SK-N-SH (cell line): ENCODE data around the gene RASAL3. TPM values are rescaled to one million over a fixed set of nuclear protein-coding genes. Genes with fewer than 3 reads are reported as not detected.

Experiments
- CTCF ChIA-PET: fragments of 300-600, 350-600 bp; formaldehyde crosslinking; extraction: SDS; loops from one replicate; lab custom pipeline; 2021; lab: Yijun Ruan, JAX
- POLR2A ChIA-PET: fragments of 350-600 bp; sonication (Branson Sonifier 250); formaldehyde crosslinking; extraction: SDS; loops from one replicate; lab custom pipeline; 2020; ENCODE audit warnings: antibody characterized with exemption, inconsistent platforms; lab: Yijun Ruan, JAX
- DNase-seq: peaks from one replicate; pipeline ENCODE4 v3.0.0; 2012
- H2AFZ ChIP-seq: fragments of 200-600 bp; sonication (generic); 2 replicates; pipeline ENCODE4 v1.8.1; 2016; ENCODE audit warnings: antibody characterized with exemption, mild to moderate bottlenecking, low read depth
- H3F3A ChIP-seq: fragments of 200-600 bp; sonication (generic); replicated peaks from 2 replicates; pipeline ENCODE3; 2016; ENCODE audit warnings: antibody characterized with exemption, mild to moderate bottlenecking; ENCODE audit not compliant: insufficient read depth
- H3K27ac ChIP-seq, 2 experiments: fragments of 200-500 bp in 1 of 2; fragments of 200-600 bp in 1 of 2; sonication (Bioruptor generic) in 1 of 2; sonication (generic), shearing (Covaris generic) in 1 of 2; 2 replicates each; pipeline versions ENCODE4 v1.5.1 to v1.6.1; 2014 to 2016; ENCODE audit warnings: low read depth in 2 of 2, inconsistent platforms in 1 of 2, low read length in 1 of 2, mild to moderate bottlenecking in 1 of 2, mixed read lengths in 1 of 2
- H3K27me3 ChIP-seq: fragments of 200-600 bp; sonication (generic), shearing (Covaris generic); 2 replicates; pipeline ENCODE4 v1.6.1; 2016; ENCODE audit warnings: mixed run types; ENCODE audit not compliant: insufficient read depth
- H3K36me3 ChIP-seq, 2 experiments: fragments of 200-500 bp in 1 of 2; fragments of 200-600 bp in 1 of 2; sonication (Bioruptor generic) in 1 of 2; sonication (generic) in 1 of 2; replicated peaks in 1 of 2; 2 replicates each; pipeline versions ENCODE3 to v1.5.1; 2014 to 2016; ENCODE audit warnings: low read length in 1 of 2, mild to moderate bottlenecking in 1 of 2; ENCODE audit not compliant: insufficient read depth in 2 of 2, control insufficient read depth in 1 of 2
- H3K4me1 ChIP-seq, 2 experiments: fragments of 200-500 bp in 1 of 2; fragments of 200-600 bp in 1 of 2; sonication (Bioruptor generic) in 1 of 2; sonication (generic), shearing (Covaris generic) in 1 of 2; 2 replicates each; pipeline versions ENCODE4 v1.5.1 to v1.6.1; 2014 to 2016; ENCODE audit warnings: low read depth in 1 of 2, low read length in 1 of 2, mixed run types in 1 of 2; ENCODE audit not compliant: insufficient read depth in 2 of 2, control insufficient read depth in 1 of 2
- H3K4me2 ChIP-seq: fragments of 200-600 bp; sonication (generic), shearing (Covaris generic); 2 replicates; pipeline ENCODE4 v1.6.1; 2017; ENCODE audit warnings: mixed run types
- H3K4me3 ChIP-seq, 2 experiments: fragments of 200-500 bp in 1 of 2; fragments of 200-600 bp in 1 of 2; sonication (Bioruptor generic) in 1 of 2; sonication (generic), shearing (Covaris generic) in 1 of 2; 2 replicates each; pipeline versions ENCODE4 v1.5.1 to v1.8.1; 2014 to 2016; ENCODE audit warnings: low read depth in 2 of 2, inconsistent platforms in 1 of 2, low read length in 1 of 2, mild to moderate bottlenecking in 1 of 2, mixed read lengths in 1 of 2, moderate library complexity in 1 of 2
- H3K79me2 ChIP-seq: fragments of 200-600 bp; sonication (generic); 2 replicates; pipeline ENCODE4 v1.8.1; 2017; ENCODE audit warnings: mild to moderate bottlenecking; ENCODE audit not compliant: insufficient read depth
- H3K9ac ChIP-seq: fragments of 200-600 bp; sonication (generic); 2 replicates; pipeline ENCODE4 v1.6.1; 2017; ENCODE audit warnings: mixed run types
- H3K9me2 ChIP-seq: fragments of 200-600 bp; sonication (generic); 2 replicates; pipeline ENCODE4 v1.6.1; 2017; ENCODE audit warnings: mixed run types
- H3K9me3 ChIP-seq: fragments of 200-600 bp; sonication (generic); 2 replicates; pipeline ENCODE4 v1.6.1; 2017; ENCODE audit warnings: mixed run types, mild to moderate bottlenecking, moderate library complexity
- H4K20me1 ChIP-seq: fragments of 200-600 bp; sonication (generic); 2 replicates; pipeline ENCODE4 v1.6.1; 2017; ENCODE audit warnings: mild to moderate bottlenecking, mixed run types; ENCODE audit not compliant: insufficient read depth
- CHD2 ChIP-seq: fragments of 150-350 bp; IDR thresholded peaks from 2 replicates; pipeline ENCODE4 v1.6.1; 2018; ENCODE audit warnings: low read length; ENCODE audit not compliant: partially characterized antibody
- EP300 ChIP-seq, 2 experiments: IDR thresholded peaks; 2 replicates each; pipeline versions ENCODE4 v1.4.0 to v1.6.1; 2012; ENCODE audit warnings: borderline replicate concordance in 1 of 2, low read depth in 1 of 2, low read length in 1 of 2
- FOXJ3 ChIP-seq: sonication (generic); formaldehyde crosslinking; IDR thresholded peaks from 2 replicates; pipeline ENCODE4 v1.5.1; 2020; ENCODE audit warnings: mild to moderate bottlenecking, missing genetic modification reagents
- GATA2 ChIP-seq: sonication (generic); formaldehyde crosslinking; IDR thresholded peaks from 2 replicates; pipeline ENCODE4 v1.5.0; 2020; ENCODE audit warnings: mild to moderate bottlenecking, missing genetic modification reagents
- JUND ChIP-seq: IDR thresholded peaks from 2 replicates; pipeline ENCODE4 v1.4.0; 2012
- MXI1 ChIP-seq: IDR thresholded peaks from 2 replicates; pipeline ENCODE4 v1.6.1; 2012; ENCODE audit warnings: mild to moderate bottlenecking, low read depth, low read length, improper control_type of control experiment
- SIN3A ChIP-seq: IDR thresholded peaks from 2 replicates; pipeline ENCODE4 v1.6.1; 2012; ENCODE audit warnings: low read depth, mild to moderate bottlenecking, low read length, moderate library complexity, borderline replicate concordance
- SMC3 ChIP-seq: IDR thresholded peaks from 2 replicates; pipeline ENCODE4 v1.6.1; 2012; ENCODE audit warnings: low read depth, low read length, improper control_type of control experiment
- TAF1 ChIP-seq: IDR thresholded peaks from 2 replicates; pipeline ENCODE4 v1.6.1; 2012; ENCODE audit warnings: low read depth, mild to moderate bottlenecking, low read length, moderate library complexity, borderline replicate concordance
- TEAD4 ChIP-seq: IDR thresholded peaks from 2 replicates; pipeline ENCODE4 v1.4.0; 2012; ENCODE audit warnings: mild to moderate bottlenecking, borderline replicate concordance; ENCODE audit not compliant: insufficient read depth
- YY1 ChIP-seq: IDR thresholded peaks from 2 replicates; pipeline ENCODE4 v1.4.0; 2012; ENCODE audit warnings: low read depth, mild to moderate bottlenecking
- WGBS: methylation state at CpG from one replicate; pipeline ENCODE4 v1.1.6; 2017; ENCODE audit warnings: low lambda C conversion rate; 5-methylcytosine and 5-hydroxymethylcytosine counted together
- polyA plus RNA-seq, 3 experiments: library from polyadenylated mRNA; depleted of rRNA; stranded (reverse); fragments of >200 nt; gene quantifications; 2 replicates each; pipeline ENCODE4 v1.2.3, GENCODE V29; 2012
- TF ChIP-seq, protein P1 (sequence below): IDR thresholded peaks from 2 replicates; pipeline ENCODE4 v1.6.1; 2012; ENCODE audit warnings: mild to moderate bottlenecking, low read depth, low read length, moderate library complexity
- TF ChIP-seq, protein P2 (sequence below): fragments of 150-350 bp; IDR thresholded peaks from 2 replicates; pipeline ENCODE4 v1.6.1; 2016; ENCODE audit warnings: mild to moderate bottlenecking, low read depth, low read length
- TF ChIP-seq, protein P3 (sequence below): IDR thresholded peaks from 2 replicates; pipeline ENCODE4 v1.4.0; 2012; ENCODE audit warnings: low read depth, borderline replicate concordance
- TF ChIP-seq, protein P4 (sequence below): fragments of 200-600 bp; sonication (generic); IDR thresholded peaks from 2 replicates; pipeline ENCODE4 v1.6.1; 2017; ENCODE audit warnings: antibody characterized with exemption, mild to moderate bottlenecking, moderate library complexity

RASAL3 gene
- polyA plus RNA-seq, 1 of the 3 experiments (the other 2 are of a cell fraction) = 0.02 TPM

DNA sequence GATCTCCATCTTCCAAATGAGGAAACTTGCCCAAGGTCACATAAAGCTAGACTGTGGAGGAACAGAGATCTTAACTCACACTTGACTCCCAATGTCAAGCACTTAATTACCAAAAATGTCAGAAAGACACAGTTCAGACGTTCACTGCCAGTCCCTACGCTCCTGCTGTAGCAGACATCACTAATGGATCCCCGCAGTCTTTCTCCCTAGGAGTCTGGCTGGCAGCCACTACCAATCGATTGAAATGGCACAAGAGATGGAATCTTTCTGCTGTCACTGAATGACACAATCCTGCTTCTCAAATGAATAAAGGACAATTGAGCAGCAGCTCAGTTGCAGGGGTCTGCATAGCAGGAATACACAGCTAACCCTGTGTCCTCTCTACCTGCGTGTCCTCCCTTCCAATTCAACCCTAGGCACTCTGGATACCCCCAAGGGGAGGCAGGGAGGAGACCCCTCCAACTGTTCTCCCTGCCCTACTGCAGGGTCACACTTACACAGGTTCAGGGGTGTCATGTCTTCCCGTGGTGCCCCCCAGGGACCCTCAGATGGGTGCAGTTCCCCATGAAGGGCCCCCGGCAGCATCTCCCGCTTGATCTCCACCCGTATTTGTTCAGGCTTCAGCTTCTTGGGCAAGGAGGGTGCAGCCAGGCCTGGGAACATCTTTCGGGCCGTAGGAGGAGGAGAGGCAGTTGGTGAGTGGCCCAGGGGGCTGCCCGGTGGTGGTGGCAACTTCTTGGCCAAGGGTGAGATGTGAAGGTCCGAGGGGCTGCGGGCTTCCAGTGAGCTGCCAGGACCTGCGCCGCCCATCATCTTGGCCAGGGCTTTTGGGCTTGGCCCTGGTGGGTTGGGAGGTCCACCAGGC is 37.6 kb downstream of the RASAL3 start (continued):
- TF ChIP-seq, protein P1, sequence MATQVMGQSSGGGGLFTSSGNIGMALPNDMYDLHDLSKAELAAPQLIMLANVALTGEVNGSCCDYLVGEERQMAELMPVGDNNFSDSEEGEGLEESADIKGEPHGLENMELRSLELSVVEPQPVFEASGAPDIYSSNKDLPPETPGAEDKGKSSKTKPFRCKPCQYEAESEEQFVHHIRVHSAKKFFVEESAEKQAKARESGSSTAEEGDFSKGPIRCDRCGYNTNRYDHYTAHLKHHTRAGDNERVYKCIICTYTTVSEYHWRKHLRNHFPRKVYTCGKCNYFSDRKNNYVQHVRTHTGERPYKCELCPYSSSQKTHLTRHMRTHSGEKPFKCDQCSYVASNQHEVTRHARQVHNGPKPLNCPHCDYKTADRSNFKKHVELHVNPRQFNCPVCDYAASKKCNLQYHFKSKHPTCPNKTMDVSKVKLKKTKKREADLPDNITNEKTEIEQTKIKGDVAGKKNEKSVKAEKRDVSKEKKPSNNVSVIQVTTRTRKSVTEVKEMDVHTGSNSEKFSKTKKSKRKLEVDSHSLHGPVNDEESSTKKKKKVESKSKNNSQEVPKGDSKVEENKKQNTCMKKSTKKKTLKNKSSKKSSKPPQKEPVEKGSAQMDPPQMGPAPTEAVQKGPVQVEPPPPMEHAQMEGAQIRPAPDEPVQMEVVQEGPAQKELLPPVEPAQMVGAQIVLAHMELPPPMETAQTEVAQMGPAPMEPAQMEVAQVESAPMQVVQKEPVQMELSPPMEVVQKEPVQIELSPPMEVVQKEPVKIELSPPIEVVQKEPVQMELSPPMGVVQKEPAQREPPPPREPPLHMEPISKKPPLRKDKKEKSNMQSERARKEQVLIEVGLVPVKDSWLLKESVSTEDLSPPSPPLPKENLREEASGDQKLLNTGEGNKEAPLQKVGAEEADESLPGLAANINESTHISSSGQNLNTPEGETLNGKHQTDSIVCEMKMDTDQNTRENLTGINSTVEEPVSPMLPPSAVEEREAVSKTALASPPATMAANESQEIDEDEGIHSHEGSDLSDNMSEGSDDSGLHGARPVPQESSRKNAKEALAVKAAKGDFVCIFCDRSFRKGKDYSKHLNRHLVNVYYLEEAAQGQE = no peak
- TF ChIP-seq SMC3 (no peak), GATA2 (CRISPR knock-in tag) (no peak), CHD2 (no peak), EP300 (IDR thresholded peaks at IDR 0.05; ENCODE audit: borderline replicate concordance in 1 of 2, low read depth in 1 of 2, low read length in 1 of 2) (no peak), TAF1 (no peak), MXI1 (no peak)
- TF ChIP-seq, all 33 proteins: peak for 0

DNA sequence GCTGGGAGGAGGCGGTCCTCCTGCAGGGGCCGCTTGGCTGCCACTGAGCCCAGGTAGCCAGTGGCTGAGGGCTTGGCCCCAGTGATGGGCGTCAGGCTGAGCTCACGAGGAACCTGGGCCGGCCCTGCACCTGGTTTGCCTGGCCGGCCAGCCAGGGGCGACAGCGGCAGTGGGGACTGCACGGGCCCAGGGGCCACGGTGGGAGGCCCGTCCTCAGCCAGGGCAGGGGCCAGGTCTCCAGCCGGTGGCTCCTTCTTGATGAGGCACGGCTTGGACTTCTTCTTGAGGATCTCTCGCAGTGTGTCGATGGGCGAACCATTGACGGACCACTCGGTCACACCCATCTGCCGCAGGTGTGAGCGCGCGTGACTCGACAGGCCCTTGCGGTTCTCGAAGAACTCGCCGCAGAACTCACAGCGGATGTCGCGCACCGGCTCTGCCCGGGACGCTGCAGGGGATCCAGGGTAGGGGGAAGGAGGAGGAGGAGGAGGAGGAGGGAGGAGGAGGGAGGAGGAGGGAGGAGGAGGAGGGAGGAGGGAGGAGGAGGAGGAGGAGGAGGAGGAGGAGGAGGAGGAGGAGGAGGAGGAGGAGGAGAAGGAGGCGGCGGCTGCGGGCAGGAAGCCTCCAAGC is 38.9 kb downstream of the RASAL3 start:
- peaks cover 4% of the 10 kb centered on the region for H3F3A ChIP-seq
- H3K27ac ChIP-seq = no peak overlapping the region; a peak in 1 of 4 replicates
- H3K79me2 ChIP-seq = peaks cover 24% of the 10 kb centered on the region
- WGBS = 98% methylated on average over 30 of the region's 36 CpGs
- ChIA-PET CTCF (no interaction called here), POLR2A (no interaction called here)
- peaks cover 36 to 71% of the 10 kb centered on the region in 2 experiments for H3K36me3 ChIP-seq
- no peaks in the 10 kb centered on the region for H3K9me3 ChIP-seq
- no peaks in the 10 kb centered on the region for H3K27me3 ChIP-seq
- no peak overlapping the region for H3K4me3 ChIP-seq
- no peak overlapping the region for H3K9ac ChIP-seq
- DNase-seq = no peak
- peaks cover 10% of the 10 kb centered on the region; the same call in 1 of the 2 replicates for H4K20me1 ChIP-seq
- H3K9me2 ChIP-seq = no peaks in the 10 kb centered on the region
- H2AFZ ChIP-seq = no peak overlapping the region
- peaks cover 0 to 34% of the 10 kb centered on the region in 2 experiments; a peak in 1 of 4 replicates for H3K4me1 ChIP-seq
- no peak overlapping the region for H3K4me2 ChIP-seq
- TF ChIP-seq YY1 (no peak), JUND (no peak), FOXJ3 (CRISPR knock-in tag) (no peak), SIN3A (no peak), TEAD4 (no peak)
- TF ChIP-seq, protein P2, sequence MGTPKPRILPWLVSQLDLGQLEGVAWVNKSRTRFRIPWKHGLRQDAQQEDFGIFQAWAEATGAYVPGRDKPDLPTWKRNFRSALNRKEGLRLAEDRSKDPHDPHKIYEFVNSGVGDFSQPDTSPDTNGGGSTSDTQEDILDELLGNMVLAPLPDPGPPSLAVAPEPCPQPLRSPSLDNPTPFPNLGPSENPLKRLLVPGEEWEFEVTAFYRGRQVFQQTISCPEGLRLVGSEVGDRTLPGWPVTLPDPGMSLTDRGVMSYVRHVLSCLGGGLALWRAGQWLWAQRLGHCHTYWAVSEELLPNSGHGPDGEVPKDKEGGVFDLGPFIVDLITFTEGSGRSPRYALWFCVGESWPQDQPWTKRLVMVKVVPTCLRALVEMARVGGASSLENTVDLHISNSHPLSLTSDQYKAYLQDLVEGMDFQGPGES = no peak
- TF ChIP-seq, protein P3, sequence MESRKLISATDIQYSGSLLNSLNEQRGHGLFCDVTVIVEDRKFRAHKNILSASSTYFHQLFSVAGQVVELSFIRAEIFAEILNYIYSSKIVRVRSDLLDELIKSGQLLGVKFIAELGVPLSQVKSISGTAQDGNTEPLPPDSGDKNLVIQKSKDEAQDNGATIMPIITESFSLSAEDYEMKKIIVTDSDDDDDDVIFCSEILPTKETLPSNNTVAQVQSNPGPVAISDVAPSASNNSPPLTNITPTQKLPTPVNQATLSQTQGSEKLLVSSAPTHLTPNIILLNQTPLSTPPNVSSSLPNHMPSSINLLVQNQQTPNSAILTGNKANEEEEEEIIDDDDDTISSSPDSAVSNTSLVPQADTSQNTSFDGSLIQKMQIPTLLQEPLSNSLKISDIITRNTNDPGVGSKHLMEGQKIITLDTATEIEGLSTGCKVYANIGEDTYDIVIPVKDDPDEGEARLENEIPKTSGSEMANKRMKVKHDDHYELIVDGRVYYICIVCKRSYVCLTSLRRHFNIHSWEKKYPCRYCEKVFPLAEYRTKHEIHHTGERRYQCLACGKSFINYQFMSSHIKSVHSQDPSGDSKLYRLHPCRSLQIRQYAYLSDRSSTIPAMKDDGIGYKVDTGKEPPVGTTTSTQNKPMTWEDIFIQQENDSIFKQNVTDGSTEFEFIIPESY = no peak
- TF ChIP-seq, protein P4, sequence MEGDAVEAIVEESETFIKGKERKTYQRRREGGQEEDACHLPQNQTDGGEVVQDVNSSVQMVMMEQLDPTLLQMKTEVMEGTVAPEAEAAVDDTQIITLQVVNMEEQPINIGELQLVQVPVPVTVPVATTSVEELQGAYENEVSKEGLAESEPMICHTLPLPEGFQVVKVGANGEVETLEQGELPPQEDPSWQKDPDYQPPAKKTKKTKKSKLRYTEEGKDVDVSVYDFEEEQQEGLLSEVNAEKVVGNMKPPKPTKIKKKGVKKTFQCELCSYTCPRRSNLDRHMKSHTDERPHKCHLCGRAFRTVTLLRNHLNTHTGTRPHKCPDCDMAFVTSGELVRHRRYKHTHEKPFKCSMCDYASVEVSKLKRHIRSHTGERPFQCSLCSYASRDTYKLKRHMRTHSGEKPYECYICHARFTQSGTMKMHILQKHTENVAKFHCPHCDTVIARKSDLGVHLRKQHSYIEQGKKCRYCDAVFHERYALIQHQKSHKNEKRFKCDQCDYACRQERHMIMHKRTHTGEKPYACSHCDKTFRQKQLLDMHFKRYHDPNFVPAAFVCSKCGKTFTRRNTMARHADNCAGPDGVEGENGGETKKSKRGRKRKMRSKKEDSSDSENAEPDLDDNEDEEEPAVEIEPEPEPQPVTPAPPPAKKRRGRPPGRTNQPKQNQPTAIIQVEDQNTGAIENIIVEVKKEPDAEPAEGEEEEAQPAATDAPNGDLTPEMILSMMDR = no peak
- TF ChIP-seq, protein P1 = no peak
